ENCODE results near the gene KCND3. TPM values are rescaled to one million over a fixed set of nuclear protein-coding genes. Genes with fewer than 3 reads are reported as not detected.

KCND3 gene
- total RNA-seq, 3 donors from 2014 or later (not counting 1 experiment from before 2014, with no cell fraction given), result 0.07 to 0.16 TPM; not detected in 1

DNA sequence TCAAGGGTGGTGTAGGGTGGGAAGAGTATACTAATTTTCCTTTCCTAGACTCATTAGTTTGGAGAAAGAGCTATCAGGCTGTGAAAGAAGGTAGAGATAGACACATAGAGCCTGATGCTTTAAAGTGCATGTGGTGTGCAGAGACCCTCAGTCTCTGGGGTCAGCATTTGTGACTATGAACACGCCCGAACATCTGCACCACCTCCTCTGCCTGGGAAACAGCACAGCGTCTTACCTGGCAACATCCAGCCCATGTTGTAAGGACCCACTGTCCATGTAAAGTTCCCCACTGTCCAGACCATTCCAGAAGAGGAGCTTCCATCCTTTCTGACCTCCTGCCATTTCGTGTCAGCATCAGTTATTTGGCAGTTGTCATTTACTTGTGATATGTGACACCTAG, 83.4 kb downstream of the KCND3 start:
- no peaks in the 10 kb centered on the region for H3K4me1 Mint-ChIP-seq
- Histone ChIP-seq H3K36me3 (ENCODE audit: control insufficient read depth, insufficient read depth, low read length) (no peaks in the 10 kb centered on the region), H3K4me3 (ENCODE audit: low read length) (no peak overlapping the region), H3K27me3 (ENCODE audit: control insufficient read depth, insufficient read depth, low read length) (no peaks in the 10 kb centered on the region), H3K4me1 (ENCODE audit: control insufficient read depth, insufficient read depth, low read length) (no peaks in the 10 kb centered on the region), H3K27ac (ENCODE audit: low read length) (no peak overlapping the region), H3K9me3 (ENCODE audit: control insufficient read depth, insufficient read depth, low read length) (no peaks in the 10 kb centered on the region)
- H3K4me3 Mint-ChIP-seq, result no peak overlapping the region
- H3K36me3 Mint-ChIP-seq, result no peaks in the 10 kb centered on the region
- no peak overlapping the region for H3K27ac Mint-ChIP-seq
- DNase-seq (no peak), ATAC-seq (no peak)
- H3K9me3 Mint-ChIP-seq, result no peaks in the 10 kb centered on the region
- intact Hi-C loops (cut with micrococcal nuclease), result no loop called here
- TF ChIP-seq CTCF (IDR thresholded peaks at IDR 0.05), result no peak
- 96% methylated on average over 3 of the region's 4 CpGs for WGBS (ENCODE audit: insufficient coverage)
- H3K27me3 Mint-ChIP-seq (ENCODE audit: low read depth in 2 of 2), result peaks cover 12 to 40% of the 10 kb centered on the region in 2 donors

DNA sequence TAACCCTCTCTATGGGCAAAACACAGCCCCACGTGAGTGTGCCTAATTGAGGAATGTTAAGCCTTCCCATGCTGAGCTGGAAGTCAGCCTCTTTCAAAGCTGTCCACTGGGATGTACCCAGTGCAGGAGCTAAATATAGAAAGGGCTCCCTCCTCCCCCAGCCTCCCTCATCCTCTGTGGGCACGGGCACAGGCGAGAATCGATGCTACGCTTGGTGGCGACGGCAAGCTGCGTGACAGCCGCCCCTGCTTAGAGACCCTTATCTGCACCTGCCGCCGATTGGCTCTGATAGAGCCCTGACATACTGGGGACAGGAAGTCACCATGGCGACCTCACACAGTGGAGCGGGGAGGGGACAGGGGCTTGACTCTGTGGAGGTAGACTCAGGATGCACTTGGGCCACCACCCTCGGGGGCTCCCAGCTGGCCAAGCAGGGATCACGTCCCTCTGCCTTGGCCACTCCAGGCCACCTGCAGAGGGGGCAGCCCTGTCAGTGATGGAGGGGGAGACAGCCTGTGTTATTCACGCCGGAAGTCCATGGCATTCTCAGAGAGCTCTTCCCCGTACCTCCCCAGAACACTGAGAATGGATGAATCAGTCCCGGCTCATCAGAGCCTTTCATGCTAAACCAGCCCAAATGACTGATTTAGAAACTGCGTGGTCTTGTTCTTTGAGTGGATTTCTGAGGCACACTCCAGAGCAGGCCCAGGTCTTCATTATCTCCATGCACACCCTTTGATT, 84.8 kb downstream of the KCND3 start:
- Mint-ChIP-seq H3K4me1 (no peaks in the 10 kb centered on the region), H3K36me3 (no peaks in the 10 kb centered on the region), H3K9me3 (no peaks in the 10 kb centered on the region), H3K4me3 (no peak overlapping the region), H3K27me3 (ENCODE audit: low read depth in 2 of 2) (peaks cover 7 to 30% of the 10 kb centered on the region in 2 donors), H3K27ac (no peak overlapping the region)
- no peak for ATAC-seq
- H3K4me3 ChIP-seq (ENCODE audit: low read length), result no peak overlapping the region
- no peaks in the 10 kb centered on the region for H3K36me3 ChIP-seq (ENCODE audit: control insufficient read depth, insufficient read depth, low read length)
- WGBS (ENCODE audit: insufficient coverage), result 43% methylated on average over 20 of the region's 20 CpGs
- intact Hi-C loops (cut with micrococcal nuclease), result no loop called here
- H3K9me3 ChIP-seq (ENCODE audit: control insufficient read depth, insufficient read depth, low read length), result no peaks in the 10 kb centered on the region
- H3K4me1 ChIP-seq (ENCODE audit: control insufficient read depth, insufficient read depth, low read length), result no peaks in the 10 kb centered on the region
- TF ChIP-seq CTCF (IDR thresholded peaks at IDR 0.05), result no peak
- H3K27ac ChIP-seq (ENCODE audit: low read length), result no peak overlapping the region
- DNase-seq, result no peak
- H3K27me3 ChIP-seq (ENCODE audit: control insufficient read depth, insufficient read depth, low read length), result no peaks in the 10 kb centered on the region

DNA sequence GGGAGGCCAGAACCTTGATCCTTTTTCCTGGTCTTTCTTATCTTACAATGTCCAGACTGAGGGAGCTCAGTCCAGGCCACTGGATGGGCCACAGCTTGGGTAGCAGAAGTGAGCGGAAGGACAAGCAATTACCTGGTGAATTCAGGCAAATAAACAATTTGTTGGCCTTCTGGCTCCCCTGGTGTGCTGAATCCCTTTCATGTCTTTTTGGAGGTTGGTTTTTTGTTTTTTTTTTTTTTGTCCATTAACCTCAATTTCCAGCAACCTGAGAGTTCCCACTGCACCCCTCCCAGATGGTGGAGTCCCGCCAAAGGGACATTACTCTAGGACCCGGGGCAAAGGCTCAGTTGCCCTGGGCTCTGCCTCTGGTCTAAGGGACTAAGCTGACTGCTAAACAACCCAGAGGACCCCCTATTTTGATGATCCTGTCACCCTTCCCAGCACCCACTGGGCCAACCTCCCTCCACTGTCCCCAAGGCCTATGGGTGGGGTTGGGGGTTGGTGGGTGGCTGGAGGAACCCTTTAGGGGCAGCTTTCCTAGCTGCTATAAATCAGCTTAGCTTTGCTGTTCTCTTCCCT, 85.5 kb downstream of the KCND3 start:
- DNase-seq (no peak), ATAC-seq (no peak)
- intact Hi-C loops (cut with micrococcal nuclease), result no loop called here
- Histone ChIP-seq H3K27ac (ENCODE audit: low read length) (no peak overlapping the region), H3K9me3 (ENCODE audit: control insufficient read depth, insufficient read depth, low read length) (no peaks in the 10 kb centered on the region), H3K27me3 (ENCODE audit: control insufficient read depth, insufficient read depth, low read length) (no peaks in the 10 kb centered on the region), H3K4me3 (ENCODE audit: low read length) (no peak overlapping the region), H3K4me1 (ENCODE audit: control insufficient read depth, insufficient read depth, low read length) (no peaks in the 10 kb centered on the region), H3K36me3 (ENCODE audit: control insufficient read depth, insufficient read depth, low read length) (no peaks in the 10 kb centered on the region)
- 93% methylated on average over 3 of the region's 3 CpGs for WGBS (ENCODE audit: insufficient coverage)
- peaks cover 3 to 23% of the 10 kb centered on the region in 2 donors for H3K27me3 Mint-ChIP-seq (ENCODE audit: low read depth in 2 of 2)
- H3K4me1 Mint-ChIP-seq, result no peaks in the 10 kb centered on the region
- H3K4me3 Mint-ChIP-seq, result no peak overlapping the region
- no peak for TF ChIP-seq CTCF (IDR thresholded peaks at IDR 0.05)
- H3K36me3 Mint-ChIP-seq, result no peaks in the 10 kb centered on the region
- no peak overlapping the region for H3K27ac Mint-ChIP-seq
- no peaks in the 10 kb centered on the region for H3K9me3 Mint-ChIP-seq

Data from natural killer cell (primary cell).